K562 (cell line): ENCODE data around the gene CCNJL. TPM values are rescaled to one million over a fixed set of nuclear protein-coding genes. Genes with fewer than 3 reads are reported as not detected.

Source experiments
- ATAC-seq: fragments of 200-7000 bp; cut with Tn5 transposase; 3 replicates; pipeline ENCODE4 v1.9.1; 2020; ENCODE audit warnings: moderate library complexity
- BruUV-seq: library from RNA; stranded (reverse); fragments of 400-500 nt; replicated peaks from 2 replicates; lab custom pipeline; 2021; lab: Mats Ljungman, UMichigan
- CTCF ChIA-PET: fragments of 300-600 bp; formaldehyde crosslinking; extraction: SDS; loops from one replicate; lab custom pipeline; 2021; ENCODE audit warnings: low intra/inter-chr PET ratio; lab: Yijun Ruan, JAX
- POLR2A ChIA-PET: fragments of 300-600, 350-650 bp; sonication (Branson Sonifier 250); formaldehyde crosslinking; extraction: SDS; loops from one replicate; lab custom pipeline; 2021; ENCODE audit warnings: antibody characterized with exemption, inconsistent platforms; lab: Yijun Ruan, JAX
- DNase-seq, 4 experiments: peaks; one replicate each; pipeline versions ENCODE4 v3.0.0 to v3.0.0-alpha.2; 2011 to 2018; ENCODE audit warnings: low spot score in 3 of 4, mixed read lengths in 3 of 4; ENCODE audit errors: extremely low read depth in 1 of 4
- FAIRE-seq: peaks from 2 replicates; lab custom pipeline; 2011; peaks lifted over from hg19 to GRCh38; lab: Jason Lieb, UNC
- H2AFZ ChIP-seq: 2 replicates; pipeline ENCODE4 v1.6.0; 2011; ENCODE audit warnings: low read depth, low read length, control low read depth, inconsistent platforms
- H3K27ac ChIP-seq: fragments of 200-600 bp; 3 replicates; pipeline ENCODE4 v1.8.0; 2011; ENCODE audit warnings: low read depth, mild to moderate bottlenecking, control low read depth, inconsistent platforms, low read length, moderate library complexity, mixed read lengths; ENCODE audit errors: extremely low read depth
- H3K27me3 ChIP-seq, 2 experiments: fragments of 300-600 bp in 1 of 2; 2 replicates in 1 of 2; 3 replicates in 1 of 2; pipeline versions ENCODE4 v1.6.0 to v1.8.0; 2011; ENCODE audit warnings: inconsistent platforms in 2 of 2, low read length in 2 of 2, mild to moderate bottlenecking in 1 of 2, mixed read lengths in 1 of 2, moderate library complexity in 1 of 2; ENCODE audit not compliant: control insufficient read depth in 2 of 2, insufficient read depth in 2 of 2
- H3K36me3 ChIP-seq: fragments of 300-600 bp; 3 replicates; pipeline ENCODE4 v1.8.0; 2011; ENCODE audit warnings: mild to moderate bottlenecking, low read length, inconsistent platforms; ENCODE audit not compliant: control insufficient read depth, insufficient read depth
- H3K4me1 ChIP-seq, 2 experiments: fragments of 200-600 bp in 1 of 2; replicated peaks in 1 of 2; 2 replicates in 1 of 2; 3 replicates in 1 of 2; pipeline versions ENCODE4 v1.5.1 to v1.8.0; 2011; ENCODE audit warnings: inconsistent platforms in 2 of 2, low read length in 2 of 2, mild to moderate bottlenecking in 1 of 2, mixed read lengths in 1 of 2, moderate library complexity in 1 of 2; ENCODE audit not compliant: control insufficient read depth in 2 of 2, insufficient read depth in 2 of 2
- H3K4me2 ChIP-seq: 2 replicates; pipeline ENCODE4 v1.6.1; 2011; ENCODE audit warnings: low read length, control low read depth, inconsistent platforms, mixed read lengths; ENCODE audit not compliant: insufficient read depth
- H3K4me3 ChIP-seq: fragments of 200-600 bp; sonication (generic), shearing (Covaris generic); 2 replicates; pipeline ENCODE4 v1.5.1; 2016; ENCODE audit warnings: control low read depth, inconsistent platforms
- H3K79me2 ChIP-seq: fragments of 200-600 bp; 3 replicates; pipeline ENCODE4 v1.8.0; 2011; ENCODE audit warnings: low read length, inconsistent platforms; ENCODE audit not compliant: control insufficient read depth, insufficient read depth
- H3K9ac ChIP-seq, 2 experiments: 2 replicates each; pipeline versions ENCODE4 v1.6.0 to v1.6.1; 2011; ENCODE audit warnings: low read depth in 2 of 2, low read length in 2 of 2, control low read depth in 1 of 2, inconsistent platforms in 1 of 2, mild to moderate bottlenecking in 1 of 2, mixed read lengths in 1 of 2; ENCODE audit not compliant: insufficient read depth in 1 of 2
- H3K9me1 ChIP-seq: one replicate; pipeline ENCODE4 v1.6.0; 2011; ENCODE audit warnings: inconsistent platforms, mild to moderate bottlenecking, low read length, moderate library complexity; ENCODE audit not compliant: control insufficient read depth, insufficient read depth
- H3K9me3 ChIP-seq: replicated peaks from 2 replicates; pipeline ENCODE4 v1.5.1; 2011; ENCODE audit warnings: low read depth, low read length, inconsistent platforms; ENCODE audit not compliant: control insufficient read depth, insufficient read depth
- H4K20me1 ChIP-seq: replicated peaks from 2 replicates; pipeline ENCODE4 v1.6.1; 2011; ENCODE audit warnings: low read length, inconsistent platforms, mixed read lengths; ENCODE audit not compliant: control insufficient read depth, insufficient read depth
- KDM1A ChIP-seq, 2 experiments: fragments of 450-650 bp; IDR thresholded peaks; 2 replicates each; pipeline ENCODE4 v1.6.1; 2016; ENCODE audit warnings: mild to moderate bottlenecking in 2 of 2
- ZBTB40 ChIP-seq, 2 experiments: fragments of 450-650 bp in 1 of 2; sonication (generic) in 1 of 2; formaldehyde crosslinking in 1 of 2; IDR thresholded peaks; 2 replicates each; pipeline versions ENCODE4 v1.7.1 to v1.9.0; 2016 to 2022; ENCODE audit warnings: inconsistent platforms in 1 of 2, mild to moderate bottlenecking in 1 of 2, missing genetic modification reagents in 1 of 2
- WGBS: fragments of 100-300 bp; shearing (Covaris generic); methylation state at CpG from one replicate; pipeline ENCODE4 v1.1.6; 2016; ENCODE audit warnings: low coverage, mixed read lengths; ENCODE audit not compliant: insufficient coverage; ENCODE audit errors: missing lambda C conversion rate; 5-methylcytosine and 5-hydroxymethylcytosine counted together
- in situ Hi-C: fragments of 300-500 bp; cut with MboI; formaldehyde crosslinking; loops from 4 replicates; pipeline ENCODE4 v1.15.0; 2018; ENCODE audit warnings: inconsistent platforms, mixed read lengths
- intact Hi-C: fragments of 100-400 bp; cut with micrococcal nuclease; formaldehyde crosslinking; loops from 2 replicates; pipeline ENCODE4 v1.14.2; 2022
- polyA plus RNA-seq, 8 experiments: library from polyadenylated mRNA; depleted of rRNA in 4 of 8; stranded (reverse) in 5 of 8; unstranded in 3 of 8; fragments of >200 nt; fragmentation: Nextera tagmentation in 2 of 8; fragmentation: Illumina TruSeq in 1 of 8; extraction: Ambion mirVana in 2 of 8; extraction: Trizol in 1 of 8; gene quantifications; 2 replicates each; pipeline versions ENCODE4 v1.2.1 to v1.2.3, GENCODE V29; 2011 to 2014; ENCODE audit warnings: inconsistent platforms in 1 of 8, missing spikeins in 1 of 8
- total RNA-seq, 7 experiments: library from RNA; depleted of rRNA in 6 of 7; stranded (reverse); fragments of >200 nt in 6 of 7; fragmentation: Illumina TruSeq in 2 of 7; extraction: Trizol in 2 of 7; gene quantifications; 2 replicates each; pipeline versions ENCODE4 v1.2.1 to v1.2.3, GENCODE V29; 2011 to 2021; ENCODE audit warnings: low replicate concordance in 1 of 7

CCNJL gene
- total and polyA plus RNA-seq, 9 of the 15 experiments (the other 6 are each of a cell fraction or from before 2014, with no cell fraction given): 0.04 TPM; not detected in 8

DNA sequence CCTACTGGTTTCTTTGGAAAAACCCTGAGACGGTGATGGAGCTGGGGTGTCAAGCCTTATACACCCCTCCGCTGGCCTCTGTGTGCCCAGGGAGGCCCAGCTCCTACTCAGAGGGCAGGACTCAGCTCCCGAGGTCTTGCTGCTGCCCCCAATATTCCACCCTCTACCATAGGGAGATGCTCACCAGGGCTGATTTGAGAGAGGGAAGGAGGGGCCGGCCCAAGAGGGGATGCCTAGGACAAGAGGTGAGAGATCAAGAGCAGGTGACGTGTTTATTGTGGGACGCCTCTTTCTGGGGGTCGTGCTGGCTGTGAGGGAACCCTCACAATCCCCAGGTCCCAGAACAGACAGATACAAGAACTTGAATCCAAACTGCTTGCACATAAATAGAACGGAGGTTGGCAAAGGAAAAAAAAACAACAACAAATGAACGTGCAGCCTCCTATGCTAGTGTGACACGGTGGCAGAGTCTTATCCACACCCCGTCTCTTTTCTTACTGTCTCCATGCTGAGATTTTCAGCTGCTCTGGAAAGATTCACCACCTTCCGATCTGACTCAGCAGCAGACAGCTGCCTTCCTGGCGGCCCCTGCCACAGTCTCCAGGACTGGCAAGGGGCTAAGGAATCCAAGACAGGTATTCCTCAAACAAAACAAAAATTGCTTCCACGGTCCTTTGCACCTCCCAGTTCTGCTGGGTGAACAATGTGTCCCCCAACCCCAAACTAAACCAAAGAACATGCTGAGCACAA lies 60.8 kb downstream of the CCNJL start:
- Histone ChIP-seq H3K36me3 (no peaks in the 10 kb centered on the region), H3K9ac (no peak overlapping the region), H3K79me2 (no peaks in the 10 kb centered on the region), H3K27ac (no peak overlapping the region), H4K20me1 (no peaks in the 10 kb centered on the region), H3K9me1 (no peaks in the 10 kb centered on the region), H3K4me2 (no peak overlapping the region), H3K27me3 (peaks cover 0 to 33% of the 10 kb centered on the region in 2 experiments; a peak in 2 of 5 replicates), H2AFZ (0 out of 2 replicates have a peak overlapping the region, but pooled peaks have one; percentile 13), H3K4me3 (no peak overlapping the region), H3K4me1 (peaks cover 4 to 8% of the 10 kb centered on the region in 2 experiments; a peak in 4 of 5 replicates), H3K9me3 (no peaks in the 10 kb centered on the region)
- CTCF ChIA-PET: no interaction called here
- POLR2A ChIA-PET: interaction anchor here (0.6 to 1.0 kb wide), 5 partner anchors 8 to 285 kb away, joined by 3 to 4 read pairs (median 3); no protein-coding TSS in a partner anchor
- BruUV-seq: no TSS peak
- TF ChIP-seq ZBTB40 (IDR thresholded peaks at IDR 0.05) (no peak), ZBTB40 (CRISPR knock-in tag; IDR thresholded peaks at IDR 0.05) (no peak), KDM1A (IDR thresholded peaks at IDR 0.05) (peak; percentile 17 to 36; a peak in 2 of 4 replicates)
- in situ Hi-C loops: no loop called here
- WGBS: 16% methylated on average over 12 of the region's 14 CpGs
- peak; percentile 16; the same call in 2 of the 3 replicates for ATAC-seq
- intact Hi-C loops: no loop called here
- FAIRE-seq: peak; percentile 37
- no peak for DNase-seq
